HS-27A (cell line): ENCODE measurements around the gene KNOP1.
"Not testable (repeated sequence)": the region's sequence is repeated elsewhere in the genome, so short reads cannot be mapped to it uniquely, and the experiment has no call there.

Source experiments
- DNase-seq: peaks from one replicate; pipeline ENCODE4 v3.0.0-alpha.2; 2012; ENCODE audit warnings: low read depth, missing footprints

The KNOP1 gene

DNA sequence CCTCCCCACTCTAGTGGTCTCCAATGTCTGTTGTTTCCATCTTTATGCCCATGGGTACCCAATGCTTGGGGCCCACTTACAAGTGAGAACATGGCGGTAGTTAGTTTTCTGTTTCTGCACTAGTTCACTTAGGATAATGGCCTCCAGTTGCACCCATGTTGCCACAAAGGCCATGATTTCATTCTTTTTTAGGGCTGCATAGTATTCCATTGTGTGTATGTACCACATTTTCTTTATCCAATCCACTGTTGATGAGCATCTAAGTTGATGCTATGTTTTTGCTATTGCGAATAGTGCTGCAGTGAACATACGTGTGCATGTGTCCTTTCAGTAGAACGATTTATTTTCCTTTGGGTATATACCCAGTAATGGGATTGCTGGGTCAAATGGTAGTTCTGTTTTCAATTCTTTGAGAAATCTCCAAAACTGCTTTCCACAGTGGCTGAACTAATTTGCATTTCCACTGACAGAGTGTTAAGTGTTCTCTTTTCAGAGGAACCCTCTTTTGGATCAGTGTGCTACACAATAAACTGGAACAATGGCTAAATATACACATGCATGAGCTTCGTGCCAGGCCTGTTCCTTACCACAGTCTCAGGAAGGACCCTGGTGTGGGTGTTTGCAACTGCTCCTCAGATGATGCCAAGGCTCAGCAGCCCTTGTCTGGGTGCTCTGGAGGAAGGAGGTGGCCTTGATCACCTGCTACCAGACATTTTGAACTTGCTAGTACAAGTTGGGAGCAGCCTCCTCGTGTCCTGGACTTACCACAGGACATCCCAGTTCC, 34.4 kb downstream of the KNOP1 start:
- DNase-seq = no peak

- DNase-seq = no peak
Observed at GRCh38 chr16:19681637-19682036, 36.4 kb downstream of the KNOP1 start.

DNA sequence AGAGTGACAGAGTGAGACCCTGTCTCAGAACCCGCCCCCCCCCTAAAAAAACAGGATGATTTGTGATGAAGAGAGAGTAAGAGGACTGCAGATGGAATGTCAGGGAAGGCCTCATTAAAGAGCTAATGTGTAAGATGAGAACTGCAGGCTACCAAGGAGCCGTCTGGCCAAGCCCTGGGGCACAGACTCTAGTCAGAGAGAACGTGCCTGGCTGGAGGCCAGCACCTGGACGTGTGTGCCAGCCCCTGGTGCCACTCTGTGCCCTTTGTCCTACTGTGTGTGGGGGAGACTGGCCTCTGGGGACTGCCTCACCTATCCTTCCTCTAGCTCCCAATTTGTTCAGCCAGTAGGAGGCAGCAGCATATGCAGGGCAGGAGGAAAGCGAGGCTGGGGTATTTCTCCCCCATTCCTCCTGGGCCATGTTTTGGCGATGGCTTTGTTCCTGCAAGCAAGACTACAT, 37.1 kb downstream of the KNOP1 start:
- no peak for DNase-seq

DNA sequence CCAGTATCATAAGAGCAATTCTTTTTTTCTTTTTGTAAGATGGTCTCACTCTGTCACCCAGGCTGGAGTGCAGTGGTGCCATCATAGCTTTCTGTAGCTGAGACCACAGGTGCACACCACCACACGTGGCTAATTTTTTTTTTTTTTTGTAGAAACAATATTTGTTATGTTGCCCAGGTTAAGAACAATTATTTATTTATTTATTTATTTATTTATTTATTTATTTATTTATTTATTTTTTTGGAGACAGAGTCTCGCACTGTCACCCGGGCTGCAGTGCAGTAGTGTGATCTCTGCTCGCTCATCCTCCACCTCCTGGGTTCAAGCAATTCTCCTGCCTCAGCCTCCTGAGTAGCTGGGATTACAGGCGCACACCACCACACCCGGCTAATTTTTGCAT, 38.7 kb downstream of the KNOP1 start:
- not testable (repeated sequence) for DNase-seq

GRCh38 chr16:19678804-19679203, 39.2 kb downstream of the KNOP1 start:
- no peak for DNase-seq

DNA sequence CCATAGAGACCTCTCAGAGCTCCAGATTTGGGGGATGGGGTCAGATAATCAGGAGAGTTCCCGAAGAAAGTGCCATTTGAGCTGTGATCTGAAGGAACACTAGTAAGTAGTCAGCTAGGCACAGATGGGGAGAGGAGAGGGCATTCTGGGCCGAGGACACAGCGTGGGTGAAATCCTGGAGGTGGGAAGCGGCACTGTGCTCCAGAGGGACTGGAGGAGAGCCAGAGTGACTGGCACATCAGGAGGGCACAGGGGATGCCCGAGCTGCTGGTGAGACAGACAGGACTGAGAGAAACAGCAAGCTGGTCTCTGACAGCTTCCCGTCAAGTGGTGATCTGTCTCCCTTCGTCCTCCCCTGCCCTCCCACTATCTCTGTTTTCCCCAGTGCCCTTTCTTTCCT, 40.6 kb downstream of the KNOP1 start:
- DNase-seq = no peak

- no peak for DNase-seq
Observed at GRCh38 chr16:19674485-19674884, 43.5 kb downstream of the KNOP1 start.

GRCh38 chr16:19672378-19672777, 45.6 kb downstream of the KNOP1 start:
- DNase-seq = no peak

DNA sequence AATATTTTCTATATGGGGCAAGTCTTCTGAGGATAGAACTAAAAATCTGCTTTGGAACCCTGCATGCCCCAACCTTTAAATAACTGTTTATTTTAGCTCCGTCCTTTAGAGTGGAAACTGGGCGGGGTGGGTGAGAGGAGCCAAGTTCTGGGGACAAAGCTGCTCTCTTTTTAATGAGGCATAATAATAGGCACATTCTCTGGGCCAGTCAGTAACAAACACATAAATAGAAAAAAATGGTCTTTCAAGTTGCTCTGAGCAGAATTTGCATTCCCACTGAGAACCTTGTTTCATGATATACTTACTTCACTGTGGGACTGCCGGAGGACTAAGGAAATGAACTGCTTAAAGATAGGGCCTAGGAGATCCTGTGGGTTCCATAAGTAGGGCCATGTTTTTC, 51.5 kb downstream of the KNOP1 start:
- DNase-seq = no peak

- not testable (repeated sequence) for DNase-seq
Observed at GRCh38 chr16:19665313-19665712, 52.7 kb downstream of the KNOP1 start.

GRCh38 chr16:19664166-19664565, 53.9 kb downstream of the KNOP1 start:
- no peak for DNase-seq

- no peak for DNase-seq
Observed at GRCh38 chr16:19662351-19662750, 55.7 kb downstream of the KNOP1 start.

- DNase-seq = no peak
Observed at GRCh38 chr16:19660432-19660831, 57.6 kb downstream of the KNOP1 start.

GRCh38 chr16:19659554-19659953, 58.5 kb downstream of the KNOP1 start:
- DNase-seq = no peak

DNA sequence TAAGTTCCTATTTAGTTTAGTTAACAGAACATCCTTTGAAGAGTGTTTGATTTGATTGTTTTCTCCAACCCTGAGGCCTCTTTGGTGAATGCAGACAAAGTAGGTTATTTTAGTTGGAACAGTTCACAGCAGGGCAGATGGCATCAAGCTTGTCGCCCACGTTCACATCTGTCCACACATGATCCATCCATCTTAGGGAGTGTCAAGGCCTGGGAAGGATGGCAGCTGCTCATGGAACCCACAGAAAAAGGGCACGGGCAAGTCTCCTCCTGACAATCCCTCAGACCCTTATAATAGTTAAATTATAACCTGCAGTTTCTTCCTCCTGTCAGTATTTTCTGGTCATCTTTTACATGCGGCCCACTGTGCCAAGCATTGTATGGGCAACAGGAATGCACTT, 60.2 kb downstream of the KNOP1 start:
- DNase-seq = no peak

- no peak for DNase-seq
Observed at GRCh38 chr16:19655242-19655777, 62.7 kb downstream of the KNOP1 start.

DNA sequence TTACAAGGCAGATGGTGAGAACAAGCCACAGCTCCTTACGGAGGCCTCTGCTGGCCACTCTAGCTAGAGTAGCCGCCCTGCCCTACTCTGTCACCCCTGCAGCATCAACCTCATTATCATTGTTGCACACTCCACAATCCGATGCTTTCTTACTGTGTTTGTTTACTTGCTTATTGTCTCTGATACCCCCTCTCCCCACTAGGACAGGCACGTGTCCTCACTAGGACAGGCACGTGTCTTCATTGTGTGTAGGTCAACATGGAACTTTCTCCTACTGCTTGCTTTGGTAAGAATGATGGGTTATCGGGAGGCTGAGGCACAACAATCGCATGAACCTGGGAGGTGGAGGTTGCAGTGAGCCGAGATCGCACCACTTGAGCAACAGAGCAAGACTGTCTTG, 63.9 kb downstream of the KNOP1 start:
- DNase-seq = no peak
